Fibroblast of pulmonary artery (primary cell): ENCODE results near the gene NTPCR.

Source experiments
- DNase-seq: peaks from one replicate; pipeline ENCODE4 v3.0.0-alpha.2; 2010; ENCODE audit warnings: low read depth
- H3K4me3 ChIP-seq: replicated peaks from 2 replicates; pipeline ENCODE4 v1.5.1; 2011; ENCODE audit warnings: low read depth, mild to moderate bottlenecking, control low read depth, low read length, moderate library complexity
- TF ChIP-seq, protein P1 (sequence below): IDR thresholded peaks from 2 replicates; pipeline ENCODE4 v1.5.1; 2011; ENCODE audit warnings: mild to moderate bottlenecking, control low read depth, low read length, inconsistent platforms; ENCODE audit errors: missing control alignments

The NTPCR gene

DNA sequence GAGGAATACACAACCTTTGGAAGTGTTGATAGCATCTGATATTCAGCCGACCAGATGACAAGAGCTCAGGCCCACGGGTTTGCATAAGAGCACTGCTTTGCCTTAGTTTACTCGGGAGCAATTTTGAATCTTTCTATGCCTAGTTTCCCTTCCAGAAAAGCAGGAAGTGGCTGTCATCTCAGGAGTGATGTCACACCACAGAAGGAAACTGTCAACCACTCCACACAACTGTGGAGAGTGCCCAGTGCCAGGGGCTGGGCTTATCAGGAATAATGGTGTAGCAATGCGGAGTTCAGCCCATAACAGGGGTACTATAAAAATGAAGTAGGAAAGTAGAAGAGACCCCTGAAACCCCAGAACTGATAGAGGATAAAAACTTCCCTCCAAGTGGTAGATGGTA lies 28.4 kb downstream of the NTPCR start:
- no peak overlapping the region for H3K4me3 ChIP-seq
- DNase-seq: peak; percentile 17
- TF ChIP-seq, protein P1, sequence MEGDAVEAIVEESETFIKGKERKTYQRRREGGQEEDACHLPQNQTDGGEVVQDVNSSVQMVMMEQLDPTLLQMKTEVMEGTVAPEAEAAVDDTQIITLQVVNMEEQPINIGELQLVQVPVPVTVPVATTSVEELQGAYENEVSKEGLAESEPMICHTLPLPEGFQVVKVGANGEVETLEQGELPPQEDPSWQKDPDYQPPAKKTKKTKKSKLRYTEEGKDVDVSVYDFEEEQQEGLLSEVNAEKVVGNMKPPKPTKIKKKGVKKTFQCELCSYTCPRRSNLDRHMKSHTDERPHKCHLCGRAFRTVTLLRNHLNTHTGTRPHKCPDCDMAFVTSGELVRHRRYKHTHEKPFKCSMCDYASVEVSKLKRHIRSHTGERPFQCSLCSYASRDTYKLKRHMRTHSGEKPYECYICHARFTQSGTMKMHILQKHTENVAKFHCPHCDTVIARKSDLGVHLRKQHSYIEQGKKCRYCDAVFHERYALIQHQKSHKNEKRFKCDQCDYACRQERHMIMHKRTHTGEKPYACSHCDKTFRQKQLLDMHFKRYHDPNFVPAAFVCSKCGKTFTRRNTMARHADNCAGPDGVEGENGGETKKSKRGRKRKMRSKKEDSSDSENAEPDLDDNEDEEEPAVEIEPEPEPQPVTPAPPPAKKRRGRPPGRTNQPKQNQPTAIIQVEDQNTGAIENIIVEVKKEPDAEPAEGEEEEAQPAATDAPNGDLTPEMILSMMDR: no peak

DNA sequence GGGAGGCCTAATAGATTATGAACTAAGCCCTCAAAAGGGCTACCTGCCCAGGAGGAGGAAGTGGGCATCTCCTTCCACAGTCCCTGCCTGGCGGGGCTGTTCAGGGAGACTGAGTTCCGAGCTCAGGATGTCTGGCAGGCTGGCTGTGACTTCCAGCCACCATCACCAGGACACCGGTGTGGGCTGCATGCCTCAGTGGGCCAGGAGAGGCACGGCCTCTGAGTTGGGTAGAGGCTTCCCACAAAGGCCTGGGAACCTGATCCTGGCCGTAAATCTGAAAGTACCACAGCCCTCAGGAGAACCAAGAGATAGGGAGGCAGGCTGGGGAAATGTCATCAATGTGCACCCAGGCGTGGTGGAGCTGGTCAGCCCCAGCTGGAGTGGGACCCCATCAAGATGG lies 29.1 kb downstream of the NTPCR start:
- TF ChIP-seq, protein P1: no peak
- H3K4me3 ChIP-seq: no peak overlapping the region
- no peak for DNase-seq

DNA sequence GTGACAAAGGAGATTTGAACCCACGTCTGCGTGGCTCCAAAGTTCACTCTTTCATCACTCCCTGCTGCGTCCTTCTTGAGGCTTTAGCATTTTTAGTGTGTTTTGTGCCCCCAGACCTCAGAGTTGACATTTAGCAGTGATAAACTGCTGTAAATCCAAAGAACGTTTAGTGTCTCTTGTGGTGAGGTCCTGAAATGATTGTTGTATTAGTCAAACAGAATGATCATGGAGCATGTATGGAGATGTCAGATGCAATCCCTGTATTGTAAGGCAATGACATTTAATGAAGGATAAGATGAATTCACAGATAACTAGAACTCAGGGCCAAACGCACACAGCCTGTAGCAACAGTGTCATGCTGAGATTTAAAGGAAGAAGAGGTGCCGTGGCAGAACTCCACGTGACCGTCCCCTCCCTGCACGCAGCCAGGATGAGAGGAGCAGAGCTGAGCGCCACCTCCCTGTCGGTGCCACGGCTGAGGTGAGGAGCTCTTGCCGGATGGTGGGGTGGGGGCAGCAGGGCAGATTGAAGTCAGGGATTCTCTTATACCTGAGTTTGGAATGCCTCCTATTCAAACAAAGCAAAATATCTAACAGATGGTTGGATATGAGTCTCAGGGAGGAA lies 30.1 kb downstream of the NTPCR start:
- TF ChIP-seq, protein P1: no peak
- no peak overlapping the region for H3K4me3 ChIP-seq
- DNase-seq: no peak

DNA sequence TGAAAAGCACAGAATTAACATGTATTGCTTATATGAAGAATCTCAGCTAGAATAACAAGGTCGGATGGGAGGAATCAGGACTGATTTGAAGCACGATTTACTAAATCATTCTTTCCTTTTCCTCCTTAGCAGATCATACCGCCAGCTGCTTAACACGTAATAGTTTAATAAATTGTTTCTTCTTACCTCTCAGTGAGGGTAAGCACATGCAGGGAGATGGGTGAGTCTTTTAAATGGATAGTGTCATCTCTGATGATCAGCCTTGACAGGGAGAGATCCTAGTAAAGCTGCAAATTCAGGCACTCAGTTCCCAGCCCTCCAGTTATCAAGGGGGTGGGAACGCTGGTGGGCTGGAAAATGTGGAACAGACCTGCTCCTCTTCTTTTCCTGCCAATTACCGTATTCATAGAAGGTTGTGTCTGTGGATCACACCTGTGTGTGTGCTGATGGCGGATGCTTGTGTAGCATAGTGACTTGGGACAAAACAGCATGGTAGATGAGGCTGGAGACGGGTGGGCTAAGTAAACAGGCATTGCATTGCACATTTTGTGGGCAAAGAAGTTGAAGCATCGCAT lies 30.7 kb downstream of the NTPCR start:
- TF ChIP-seq, protein P1: no peak
- no peak overlapping the region for H3K4me3 ChIP-seq
- DNase-seq: no peak

DNA sequence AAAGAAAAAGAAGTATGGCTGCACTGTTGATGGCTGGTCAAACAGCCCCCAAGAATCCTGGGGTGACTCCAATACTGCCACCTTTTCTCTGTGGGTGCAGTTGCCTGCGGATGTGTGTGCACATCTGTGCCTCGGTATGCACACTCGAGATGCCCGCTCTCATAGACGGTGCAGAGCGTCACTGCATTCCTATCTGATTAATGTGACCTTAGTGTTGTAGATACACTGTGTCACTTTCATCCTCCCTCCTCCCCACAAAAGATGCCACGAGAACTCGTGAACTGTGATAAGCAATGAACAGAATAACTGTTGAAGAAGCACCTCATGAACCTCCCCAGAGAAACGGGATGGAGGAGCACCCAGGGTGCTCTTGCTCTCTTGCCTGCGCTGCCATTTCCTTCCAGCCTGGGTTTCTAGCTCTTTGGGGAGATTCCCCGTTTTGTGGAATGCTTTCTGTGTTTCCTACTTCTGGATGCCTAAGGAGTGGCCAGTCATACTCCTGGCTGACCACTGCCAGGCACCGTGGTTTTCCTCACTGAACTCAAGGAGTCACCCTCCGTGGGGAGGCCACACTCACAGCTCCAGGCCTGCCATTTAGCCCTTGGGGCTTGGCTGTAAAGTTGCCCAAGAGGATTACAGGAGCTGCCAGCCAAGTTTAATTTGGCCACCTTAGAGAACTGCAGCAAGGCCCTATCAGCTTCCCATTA lies 32.0 kb downstream of the NTPCR start:
- peak; percentile 14 for DNase-seq
- no peak overlapping the region for H3K4me3 ChIP-seq
- TF ChIP-seq, protein P1: no peak

DNA sequence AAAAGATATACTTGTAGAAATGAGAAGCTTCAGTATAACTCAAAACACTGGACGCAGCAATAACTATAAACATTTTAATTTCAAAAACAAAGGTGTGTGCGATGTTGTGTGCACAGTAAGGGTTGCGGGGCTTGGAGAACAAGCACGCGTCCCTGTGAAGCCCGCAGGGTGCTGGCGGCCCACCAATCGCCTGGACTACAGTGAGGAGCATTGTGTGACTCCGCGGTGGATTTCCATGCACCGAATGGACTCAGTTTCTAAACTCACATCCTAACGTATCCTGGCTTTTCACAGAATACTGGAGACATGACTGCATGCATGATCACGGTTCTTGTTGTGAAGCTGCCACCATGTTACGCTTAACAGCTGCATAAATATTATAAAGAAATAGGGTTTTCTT lies 33.0 kb downstream of the NTPCR start:
- H3K4me3 ChIP-seq: no peak overlapping the region
- TF ChIP-seq, protein P1: no peak
- no peak for DNase-seq
